Measurements from ENCODE around the gene CELF2. TPM values are rescaled to one million over a fixed set of nuclear protein-coding genes. Genes with fewer than 3 reads are reported as not detected.

Gene CELF2
- total and polyA plus RNA-seq, 2 of the 4 experiments (the other 2 are of a cell fraction): 3.5 to 6.6 TPM

DNA sequence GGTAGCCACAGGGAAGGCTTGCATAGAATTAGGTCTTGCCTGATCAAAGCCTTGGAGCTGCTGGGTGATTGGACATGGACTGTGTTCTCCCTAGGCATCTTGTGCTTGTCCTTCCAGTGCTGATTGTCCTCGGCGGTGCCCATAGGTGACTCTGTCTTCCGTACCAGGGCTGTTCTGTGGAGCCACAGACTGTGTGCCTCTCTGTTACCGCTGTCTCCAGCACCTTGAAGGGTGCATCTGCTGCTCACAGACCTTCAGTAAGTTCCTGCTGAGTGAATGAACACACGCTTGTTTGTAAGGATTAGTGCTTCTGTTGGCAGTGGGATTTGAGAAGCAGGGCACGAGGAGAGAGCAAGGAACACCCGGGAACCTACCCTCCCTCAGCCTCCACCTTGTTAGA lies 116.7 kb downstream of the CELF2 start:
- H3K36me3 ChIP-seq (ENCODE audit: control insufficient read depth, insufficient read depth, low read length): no peaks in the 10 kb centered on the region
- H3K79me1 ChIP-seq (ENCODE audit: low read depth in 1 of 2, low read length in 2 of 2): no peaks in the 10 kb centered on the region
- no peaks in the 10 kb centered on the region for H4K20me1 ChIP-seq (ENCODE audit: insufficient read depth, low read length)
- no peak overlapping the region for H3K23ac ChIP-seq (ENCODE audit: low read depth, low read length)
- in situ Hi-C loops (cut with MboI; ENCODE audit: low sequenced_read_pairs) (no loop called here), dilution Hi-C loops (cut with HindIII; ENCODE audit: low sequenced_read_pairs, unreplicated experiment) (no loop called here), intact Hi-C loops (cut with micrococcal nuclease) (no loop called here)
- H4K8ac ChIP-seq (ENCODE audit: low read depth in 2 of 2, low read length in 2 of 2): no peak overlapping the region
- no peak overlapping the region for H2AK9ac ChIP-seq (replicated peaks; ENCODE audit: low read depth, low read length, poor library complexity)
- no peak overlapping the region for H3K4me2 ChIP-seq (ENCODE audit: low read depth, low read length)
- H3K18ac ChIP-seq (ENCODE audit: low read depth, low read length): no peak overlapping the region
- no peak overlapping the region for H3K27ac ChIP-seq (ENCODE audit: insufficient read depth, low read length)
- H2AFZ ChIP-seq (replicated peaks; ENCODE audit: low read length, poor library complexity): no peak overlapping the region
- no peak overlapping the region for H2AK5ac ChIP-seq (ENCODE audit: low read depth, low read length)
- H4K91ac ChIP-seq (ENCODE audit: insufficient read depth, low read depth, low read length): no peak overlapping the region
- no peak overlapping the region for H4K5ac ChIP-seq (ENCODE audit: low read depth, low read length)
- no peak for TF ChIP-seq POLR2A (IDR thresholded peaks at IDR 0.05; ENCODE audit: low read depth, low read length)
- no peak for TF ChIP-seq MAFK (IDR thresholded peaks at IDR 0.05; ENCODE audit: low read depth, low read length)
- TF ChIP-seq, protein P1, sequence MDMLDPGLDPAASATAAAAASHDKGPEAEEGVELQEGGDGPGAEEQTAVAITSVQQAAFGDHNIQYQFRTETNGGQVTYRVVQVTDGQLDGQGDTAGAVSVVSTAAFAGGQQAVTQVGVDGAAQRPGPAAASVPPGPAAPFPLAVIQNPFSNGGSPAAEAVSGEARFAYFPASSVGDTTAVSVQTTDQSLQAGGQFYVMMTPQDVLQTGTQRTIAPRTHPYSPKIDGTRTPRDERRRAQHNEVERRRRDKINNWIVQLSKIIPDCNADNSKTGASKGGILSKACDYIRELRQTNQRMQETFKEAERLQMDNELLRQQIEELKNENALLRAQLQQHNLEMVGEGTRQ (IDR thresholded peaks at IDR 0.05; ENCODE audit: low read depth, low read length): no peak
- TF ChIP-seq CEBPB (IDR thresholded peaks at IDR 0.05; ENCODE audit: low read depth, low read length): no peak
- TF ChIP-seq, protein P2, sequence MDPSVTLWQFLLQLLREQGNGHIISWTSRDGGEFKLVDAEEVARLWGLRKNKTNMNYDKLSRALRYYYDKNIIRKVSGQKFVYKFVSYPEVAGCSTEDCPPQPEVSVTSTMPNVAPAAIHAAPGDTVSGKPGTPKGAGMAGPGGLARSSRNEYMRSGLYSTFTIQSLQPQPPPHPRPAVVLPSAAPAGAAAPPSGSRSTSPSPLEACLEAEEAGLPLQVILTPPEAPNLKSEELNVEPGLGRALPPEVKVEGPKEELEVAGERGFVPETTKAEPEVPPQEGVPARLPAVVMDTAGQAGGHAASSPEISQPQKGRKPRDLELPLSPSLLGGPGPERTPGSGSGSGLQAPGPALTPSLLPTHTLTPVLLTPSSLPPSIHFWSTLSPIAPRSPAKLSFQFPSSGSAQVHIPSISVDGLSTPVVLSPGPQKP (IDR thresholded peaks at IDR 0.05; ENCODE audit: borderline replicate concordance, low read depth, low read length): no peak
- no peak overlapping the region for H3K4me3 ChIP-seq (ENCODE audit: insufficient read depth, low read depth, low read length)
- no peak overlapping the region for H3K14ac ChIP-seq (replicated peaks; ENCODE audit: low read depth, low read length)
- no CpG with 5 or more reads among the region's 7 CpGs for WGBS, 2 experiments (ENCODE audit: extremely low coverage in 2 of 2, insufficient read length in 1 of 2)
- no peak overlapping the region for H2BK5ac ChIP-seq (ENCODE audit: low read depth, low read length, poor library complexity, severe bottlenecking)
- BruUV-seq (replicated peaks): no TSS peak
- H3K4me1 ChIP-seq (ENCODE audit: control insufficient read depth, insufficient read depth, low read length): no peaks in the 10 kb centered on the region
- no peak overlapping the region for H2BK15ac ChIP-seq (ENCODE audit: low read depth, low read length)
- CTCF ChIA-PET: no interaction called here
- no peak for DNase-seq
- H2BK20ac ChIP-seq (ENCODE audit: low read depth, low read length): no peak overlapping the region
- no peaks in the 10 kb centered on the region for H3K9me1 ChIP-seq (ENCODE audit: insufficient read depth, low read length)
- H3K27me3 ChIP-seq (ENCODE audit: control insufficient read depth, insufficient read depth, low read length): no peaks in the 10 kb centered on the region
- H3K4ac ChIP-seq (ENCODE audit: low read depth, low read length): no peak overlapping the region
- H2BK120ac ChIP-seq (ENCODE audit: low read depth, low read length): no peak overlapping the region
- no peak for ATAC-seq (ENCODE audit: low read depth)
- no peak overlapping the region for H3K9ac ChIP-seq (ENCODE audit: low read depth, low read length)
- POLR2A ChIA-PET (ENCODE audit: unreplicated experiment): no interaction called here
- H3K56ac ChIP-seq (ENCODE audit: extremely low read depth, insufficient read depth, low read length): no peak overlapping the region
- no peaks in the 10 kb centered on the region; the same call in 1 of the 2 replicates for H3K9me3 ChIP-seq (ENCODE audit: control insufficient read depth, insufficient read depth, low read length)
